K562 (cell line): ENCODE results near the gene SLC25A40. TPM values are rescaled to one million over a fixed set of nuclear protein-coding genes. Genes with fewer than 3 reads are reported as not detected.

Experiments used
- ASH1L ChIP-seq: fragments of 450-650 bp; IDR thresholded peaks from 2 replicates; pipeline ENCODE4 v1.6.1; 2018; ENCODE audit warnings: borderline replicate concordance, mild to moderate bottlenecking, low read depth; ENCODE audit not compliant: partially characterized antibody
- C11orf30 ChIP-seq: fragments of 450-650 bp; IDR thresholded peaks from 2 replicates; pipeline ENCODE4 v1.6.1; 2016; ENCODE audit warnings: low read depth, mild to moderate bottlenecking
- ESRRB ChIP-seq: fragments of 250-450 bp; sonication (Bioruptor Pico); IDR thresholded peaks from 2 replicates; pipeline ENCODE4 v1.5.0; 2020; ENCODE audit warnings: mild to moderate bottlenecking, moderate library complexity, borderline replicate concordance
- FOXM1 ChIP-seq, 2 experiments: fragments of 450-650 bp in 1 of 2; sonication (generic) in 1 of 2; formaldehyde crosslinking in 1 of 2; IDR thresholded peaks; 2 replicates each; pipeline versions ENCODE4 v1.6.1 to v1.9.0; 2017 to 2022; ENCODE audit warnings: low read depth in 2 of 2, mild to moderate bottlenecking in 2 of 2, missing genetic modification reagents in 1 of 2, moderate library complexity in 1 of 2
- GABPB1 ChIP-seq: sonication (generic); formaldehyde crosslinking; IDR thresholded peaks from 2 replicates; pipeline ENCODE4 v1.8.0; 2022; ENCODE audit warnings: mild to moderate bottlenecking, missing genetic modification reagents
- ILF3 ChIP-seq: fragments of 450-650 bp; IDR thresholded peaks from 2 replicates; pipeline ENCODE4 v1.6.1; 2018; ENCODE audit warnings: antibody characterized with exemption, mild to moderate bottlenecking, moderate library complexity, borderline replicate concordance
- KHSRP ChIP-seq: fragments of 450-650 bp; IDR thresholded peaks from 2 replicates; pipeline ENCODE4 v1.6.1; 2017
- MAFG ChIP-seq: fragments of 450-650 bp; conservative IDR thresholded peaks from 2 replicates; pipeline ENCODE4 v1.6.1; 2016; ENCODE audit warnings: missing genetic modification characterization, missing compliant biosample characterization
- OTX1 ChIP-seq: fragments of 450-650 bp; formaldehyde crosslinking; IDR thresholded peaks from 2 replicates; pipeline ENCODE4 v1.4.0; 2022; ENCODE audit warnings: mild to moderate bottlenecking
- POLR3G ChIP-seq: IDR thresholded peaks from 2 replicates; pipeline ENCODE4 v1.6.1; 2011; ENCODE audit not compliant: insufficient read length, insufficient replicate concordance; ENCODE audit errors: extremely low read depth
- PRDM10 ChIP-seq: fragments of 450-650 bp; IDR thresholded peaks from 2 replicates; pipeline ENCODE4 v1.6.1; 2018; ENCODE audit not compliant: partially characterized antibody
- RFX1 ChIP-seq: fragments of 450-650 bp; IDR thresholded peaks from 2 replicates; pipeline ENCODE4 v1.6.1; 2016; ENCODE audit warnings: mild to moderate bottlenecking, moderate library complexity
- RNF219 ChIP-seq: fragments of 250-450 bp; sonication (Bioruptor Pico); IDR thresholded peaks from 2 replicates; pipeline ENCODE4 v1.5.0; 2022; ENCODE audit warnings: mild to moderate bottlenecking
- SIN3A ChIP-seq, 2 experiments: fragments of 150-350 bp in 1 of 2; IDR thresholded peaks; 2 replicates each; pipeline ENCODE4 v1.6.1; 2011 to 2016; ENCODE audit warnings: borderline replicate concordance in 2 of 2, low read depth in 2 of 2, low read length in 2 of 2, mild to moderate bottlenecking in 2 of 2, moderate library complexity in 2 of 2; ENCODE audit not compliant: control insufficient read depth in 1 of 2
- SMARCA4 ChIP-seq: fragments of 450-650 bp; IDR thresholded peaks from 2 replicates; pipeline ENCODE4 v1.6.1; 2016
- SNAPC5 ChIP-seq: fragments of 250-450 bp; sonication (Bioruptor Pico); IDR thresholded peaks from 2 replicates; pipeline ENCODE4 v1.8.0; 2021; ENCODE audit warnings: moderate library complexity, mild to moderate bottlenecking, inconsistent platforms
- SRSF1 ChIP-seq: fragments of 200-400 bp; formaldehyde crosslinking; IDR thresholded peaks from 2 replicates; pipeline ENCODE4 v1.6.1; 2017; ENCODE audit warnings: mild to moderate bottlenecking, low read depth, low read length, moderate library complexity
- ZNF280B ChIP-seq: fragments of 250-450 bp; sonication (Bioruptor Pico); IDR thresholded peaks from 2 replicates; pipeline ENCODE4 v1.5.1; 2021; ENCODE audit warnings: mild to moderate bottlenecking
- ZNF398 ChIP-seq: fragments of 250-450 bp; sonication (Bioruptor Pico); IDR thresholded peaks from 2 replicates; pipeline ENCODE4 v1.8.0; 2021; ENCODE audit warnings: moderate library complexity, mild to moderate bottlenecking, inconsistent platforms
- polyA plus RNA-seq, 8 experiments: library from polyadenylated mRNA; depleted of rRNA in 4 of 8; stranded (reverse) in 5 of 8; unstranded in 3 of 8; fragments of >200 nt; fragmentation: Nextera tagmentation in 2 of 8; fragmentation: Illumina TruSeq in 1 of 8; extraction: Ambion mirVana in 2 of 8; extraction: Trizol in 1 of 8; gene quantifications; 2 replicates each; pipeline versions ENCODE4 v1.2.1 to v1.2.3, GENCODE V29; 2011 to 2014; ENCODE audit warnings: inconsistent platforms in 1 of 8, missing spikeins in 1 of 8
- total RNA-seq, 7 experiments: library from RNA; depleted of rRNA in 6 of 7; stranded (reverse); fragments of >200 nt in 6 of 7; fragmentation: Illumina TruSeq in 2 of 7; extraction: Trizol in 2 of 7; gene quantifications; 2 replicates each; pipeline versions ENCODE4 v1.2.1 to v1.2.3, GENCODE V29; 2011 to 2021; ENCODE audit warnings: low replicate concordance in 1 of 7

SLC25A40 gene
- total and polyA plus RNA-seq, 9 of the 15 experiments (the other 6 are each of a cell fraction or from before 2014, with no cell fraction given): 6.7 to 44.0 (median 26.5) TPM

GRCh38 chr7:87874066-87874465 lies 2.1 kb downstream of the SLC25A40 start (continued):
- peak; percentile 71 for TF ChIP-seq PRDM10
- no peak for TF ChIP-seq KHSRP
- no peak for TF ChIP-seq ZNF280B (CRISPR knock-in tag)
- no peak for TF ChIP-seq SIN3A (IDR thresholded peaks at IDR 0.05; ENCODE audit: borderline replicate concordance in 2 of 2, control insufficient read depth in 1 of 2, low read depth in 2 of 2, low read length in 2 of 2)
- no peak for TF ChIP-seq RFX1
- TF ChIP-seq ZNF398: no peak
- no peak for TF ChIP-seq FOXM1 (IDR thresholded peaks at IDR 0.05; ENCODE audit: low read depth)
- TF ChIP-seq FOXM1 (CRISPR knock-in tag; IDR thresholded peaks at IDR 0.05; ENCODE audit: low read depth): no peak
- TF ChIP-seq SMARCA4: peak; percentile 36; the same call in 1 of the 2 replicates
- no peak for TF ChIP-seq SRSF1
- TF ChIP-seq ASH1L: no peak
- TF ChIP-seq SNAPC5 (CRISPR knock-in tag): no peak
- TF ChIP-seq RNF219 (CRISPR knock-in tag): no peak
- TF ChIP-seq C11orf30: no peak
- no peak for TF ChIP-seq POLR3G
- TF ChIP-seq ILF3: no peak
- no peak for TF ChIP-seq OTX1 (CRISPR knock-in tag)
- TF ChIP-seq ESRRB (CRISPR knock-in tag): no peak
- TF ChIP-seq GABPB1 (CRISPR knock-in tag): no peak
- no peak for TF ChIP-seq MAFG
